GM23338 (cell line): ENCODE data around the gene EPAS1. TPM values are rescaled to one million over a fixed set of nuclear protein-coding genes. Genes with fewer than 3 reads are reported as not detected.

Experiments used
- ATAC-seq: fragments of 200-7000 bp; cut with Tn5 transposase; 3 replicates; pipeline ENCODE4 v1.9.1; 2020
- DNase-seq: peaks from one replicate; pipeline ENCODE4 v3.0.0-alpha.2; 2015; ENCODE audit warnings: low spot score
- H2AFZ ChIP-seq: fragments of 200-600 bp; sonication (generic); 2 replicates; pipeline ENCODE4 v1.8.0; 2016; ENCODE audit warnings: antibody characterized with exemption, mild to moderate bottlenecking, moderate library complexity
- H3F3A ChIP-seq: fragments of 200-600 bp; sonication (generic); replicated peaks from 2 replicates; pipeline ENCODE4 v1.8.0; 2017; ENCODE audit warnings: antibody characterized with exemption, mixed run types, low read depth
- H3K27ac ChIP-seq: fragments of 200-600 bp; sonication (generic); 2 replicates; pipeline ENCODE4 v1.6.1; 2016; ENCODE audit warnings: low read depth
- H3K27me3 ChIP-seq: fragments of 200-600 bp; sonication (generic); 2 replicates; pipeline ENCODE4 v1.8.0; 2016; ENCODE audit warnings: mild to moderate bottlenecking, mixed run types, moderate library complexity; ENCODE audit not compliant: insufficient read depth
- H3K36me3 ChIP-seq: fragments of 200-600 bp; sonication (generic); 2 replicates; pipeline ENCODE4 v1.8.0; 2016; ENCODE audit warnings: mild to moderate bottlenecking; ENCODE audit not compliant: insufficient read depth
- H3K4me1 ChIP-seq: fragments of 200-600 bp; sonication (generic); 2 replicates; pipeline ENCODE4 v1.8.0; 2016; ENCODE audit warnings: mild to moderate bottlenecking, moderate library complexity; ENCODE audit not compliant: insufficient read depth
- H3K4me2 ChIP-seq: fragments of 200-600 bp; sonication (generic); 2 replicates; pipeline ENCODE4 v1.7.1; 2017; ENCODE audit warnings: mixed run types
- H3K4me3 ChIP-seq: fragments of 200-600 bp; sonication (generic); 2 replicates; pipeline ENCODE4 v1.6.1; 2016; ENCODE audit warnings: mixed run types
- H3K79me2 ChIP-seq: fragments of 200-600 bp; sonication (generic); replicated peaks from 2 replicates; pipeline ENCODE4 v1.8.0; 2017; ENCODE audit warnings: mild to moderate bottlenecking; ENCODE audit not compliant: insufficient read depth
- H3K9me2 ChIP-seq: fragments of 200-600 bp; sonication (generic); 2 replicates; pipeline ENCODE4 v1.8.0; 2017; ENCODE audit not compliant: insufficient read depth
- H4K20me1 ChIP-seq: fragments of 200-600 bp; sonication (generic); replicated peaks from 2 replicates; pipeline ENCODE4 v1.8.0; 2017; ENCODE audit warnings: mild to moderate bottlenecking; ENCODE audit not compliant: insufficient read depth
- H3K27ac Mint-ChIP-seq: 2 replicates; pipeline ENCODE4 v1.8.0; 2020; ENCODE audit warnings: inconsistent platforms, mild to moderate bottlenecking, moderate library complexity, mixed read lengths
- H3K27me3 Mint-ChIP-seq: 3 replicates; pipeline ENCODE4 v1.8.0; 2022; ENCODE audit warnings: low read depth, mild to moderate bottlenecking, moderate library complexity, mixed read lengths, inconsistent platforms; ENCODE audit not compliant: insufficient read depth, poor library complexity
- H3K36me3 Mint-ChIP-seq: 3 replicates; pipeline ENCODE4 v1.8.0; 2021; ENCODE audit warnings: low read depth, mild to moderate bottlenecking, inconsistent platforms, moderate library complexity, mixed read lengths
- H3K4me1 Mint-ChIP-seq: 3 replicates; pipeline ENCODE4 v1.8.0; 2020; ENCODE audit warnings: mild to moderate bottlenecking, inconsistent platforms, mixed read lengths
- H3K4me3 Mint-ChIP-seq: 3 replicates; pipeline ENCODE4 v1.8.0; 2021; ENCODE audit warnings: moderate library complexity, mild to moderate bottlenecking, inconsistent platforms, mixed read lengths
- H3K9me3 Mint-ChIP-seq: 3 replicates; pipeline ENCODE4 v1.8.0; 2020; ENCODE audit warnings: moderate library complexity, mild to moderate bottlenecking, inconsistent platforms, mixed read lengths
- CREB1 ChIP-seq: fragments of 250-450 bp; sonication (Bioruptor Pico); IDR thresholded peaks from 2 replicates; pipeline ENCODE4 v1.5.0; 2020; ENCODE audit warnings: low read depth, mild to moderate bottlenecking, moderate library complexity
- CTCF ChIP-seq, 2 experiments: fragments of 200-600 bp in 1 of 2; sonication (generic) in 1 of 2; conservative IDR thresholded peaks; 2 replicates each; pipeline versions ENCODE4 v1.5.1 to v1.6.1; 2016 to 2017; ENCODE audit warnings: antibody characterized with exemption in 2 of 2, low read depth in 2 of 2, mild to moderate bottlenecking in 2 of 2, moderate library complexity in 1 of 2
- ETS1 ChIP-seq: IDR thresholded peaks from 2 replicates; pipeline ENCODE4 v1.6.1; 2016; ENCODE audit warnings: antibody characterized with exemption
- EZH2 ChIP-seq: fragments of 200-600 bp; sonication (generic); IDR thresholded peaks from one replicate; pipeline ENCODE4 v1.8.0; 2017; ENCODE audit warnings: antibody characterized with exemption, mild to moderate bottlenecking, low read depth; ENCODE audit not compliant: unreplicated experiment
- EZH2phosphoT487 ChIP-seq: fragments of 200-600 bp; sonication (generic); IDR thresholded peaks from one replicate; pipeline ENCODE4 v1.8.1; 2018; ENCODE audit warnings: antibody characterized with exemption; ENCODE audit not compliant: unreplicated experiment
- JUNB ChIP-seq: IDR thresholded peaks from one replicate; pipeline ENCODE4 v1.6.1; 2016; ENCODE audit warnings: antibody characterized with exemption; ENCODE audit not compliant: unreplicated experiment
- NANOG ChIP-seq: IDR thresholded peaks from 2 replicates; pipeline ENCODE4 v1.6.1; 2016; ENCODE audit warnings: antibody characterized with exemption, borderline replicate concordance
- POLR2AphosphoS5 ChIP-seq: IDR thresholded peaks from 2 replicates; pipeline ENCODE4 v1.6.1; 2016; ENCODE audit warnings: antibody characterized with exemption, low read depth
- REST ChIP-seq: IDR thresholded peaks from one replicate; pipeline ENCODE4 v1.6.1; 2018; ENCODE audit warnings: antibody characterized with exemption; ENCODE audit not compliant: unreplicated experiment
- STAT1 ChIP-seq: IDR thresholded peaks from one replicate; pipeline ENCODE4 v1.6.1; 2016; ENCODE audit warnings: antibody characterized with exemption; ENCODE audit not compliant: unreplicated experiment
- ZNF114 ChIP-seq: fragments of 250-450 bp; sonication (Bioruptor Pico); IDR thresholded peaks from 2 replicates; pipeline ENCODE4 v1.5.0; 2020; ENCODE audit warnings: mild to moderate bottlenecking, moderate library complexity
- ZNF331 ChIP-seq: fragments of 250-450 bp; sonication (Bioruptor Pico); IDR thresholded peaks from 2 replicates; pipeline ENCODE4 v1.5.0; 2020; ENCODE audit warnings: low read depth, mild to moderate bottlenecking, moderate library complexity
- polyA plus RNA-seq: library from polyadenylated mRNA; unstranded; fragments of >200 nt; fragmentation: Nextera tagmentation; extraction: Ambion mirVana; gene quantifications from 2 replicates; pipeline ENCODE4 v1.2.1, GENCODE V29; 2016
- total RNA-seq: library from RNA; depleted of rRNA; stranded (reverse); fragments of >200 nt; shearing (Covaris generic); gene quantifications from 2 replicates; pipeline ENCODE4 v1.2.3, GENCODE V29; 2014
- TF ChIP-seq, protein P1 (sequence below): fragments of 250-450 bp; sonication (Bioruptor Pico); IDR thresholded peaks from 2 replicates; pipeline ENCODE4 v1.5.0; 2020; ENCODE audit warnings: mild to moderate bottlenecking, moderate library complexity

The EPAS1 gene
- total and polyA plus RNA-seq, 2 experiments from 2014 or later = 0.68 to 5.4 TPM

- Histone ChIP-seq H3K4me2 (no peak overlapping the region), H3K4me1 (no peaks in the 10 kb centered on the region), H3K9me2 (peaks cover 4% of the 10 kb centered on the region), H3F3A (no peaks in the 10 kb centered on the region), H3K27ac (no peak overlapping the region), H3K36me3 (no peaks in the 10 kb centered on the region), H3K27me3 (no peaks in the 10 kb centered on the region), H3K4me3 (no peak overlapping the region), H2AFZ (no peak overlapping the region), H4K20me1 (no peaks in the 10 kb centered on the region), H3K79me2 (no peaks in the 10 kb centered on the region)
- Mint-ChIP-seq H3K36me3 (no peaks in the 10 kb centered on the region), H3K27ac (no peak overlapping the region), H3K27me3 (peaks cover 6% of the 10 kb centered on the region), H3K4me3 (no peak overlapping the region), H3K9me3 (no peaks in the 10 kb centered on the region), H3K4me1 (no peaks in the 10 kb centered on the region; the same call in 2 of the 3 replicates)
- no peak for DNase-seq
- ATAC-seq = no peak
- TF ChIP-seq REST = no peak
- no peak for TF ChIP-seq ZNF331 (CRISPR knock-in tag)
- no peak for TF ChIP-seq CREB1 (CRISPR knock-in tag)
- no peak for TF ChIP-seq CTCF (conservative IDR thresholded peaks at IDR 0.05; ENCODE audit: low read depth in 2 of 2)
- TF ChIP-seq ZNF114 = no peak
- no peak for TF ChIP-seq ETS1
- no peak for TF ChIP-seq JUNB
- TF ChIP-seq STAT1 = no peak
- TF ChIP-seq EZH2 = no peak
- TF ChIP-seq NANOG = no peak
- TF ChIP-seq, protein P1, sequence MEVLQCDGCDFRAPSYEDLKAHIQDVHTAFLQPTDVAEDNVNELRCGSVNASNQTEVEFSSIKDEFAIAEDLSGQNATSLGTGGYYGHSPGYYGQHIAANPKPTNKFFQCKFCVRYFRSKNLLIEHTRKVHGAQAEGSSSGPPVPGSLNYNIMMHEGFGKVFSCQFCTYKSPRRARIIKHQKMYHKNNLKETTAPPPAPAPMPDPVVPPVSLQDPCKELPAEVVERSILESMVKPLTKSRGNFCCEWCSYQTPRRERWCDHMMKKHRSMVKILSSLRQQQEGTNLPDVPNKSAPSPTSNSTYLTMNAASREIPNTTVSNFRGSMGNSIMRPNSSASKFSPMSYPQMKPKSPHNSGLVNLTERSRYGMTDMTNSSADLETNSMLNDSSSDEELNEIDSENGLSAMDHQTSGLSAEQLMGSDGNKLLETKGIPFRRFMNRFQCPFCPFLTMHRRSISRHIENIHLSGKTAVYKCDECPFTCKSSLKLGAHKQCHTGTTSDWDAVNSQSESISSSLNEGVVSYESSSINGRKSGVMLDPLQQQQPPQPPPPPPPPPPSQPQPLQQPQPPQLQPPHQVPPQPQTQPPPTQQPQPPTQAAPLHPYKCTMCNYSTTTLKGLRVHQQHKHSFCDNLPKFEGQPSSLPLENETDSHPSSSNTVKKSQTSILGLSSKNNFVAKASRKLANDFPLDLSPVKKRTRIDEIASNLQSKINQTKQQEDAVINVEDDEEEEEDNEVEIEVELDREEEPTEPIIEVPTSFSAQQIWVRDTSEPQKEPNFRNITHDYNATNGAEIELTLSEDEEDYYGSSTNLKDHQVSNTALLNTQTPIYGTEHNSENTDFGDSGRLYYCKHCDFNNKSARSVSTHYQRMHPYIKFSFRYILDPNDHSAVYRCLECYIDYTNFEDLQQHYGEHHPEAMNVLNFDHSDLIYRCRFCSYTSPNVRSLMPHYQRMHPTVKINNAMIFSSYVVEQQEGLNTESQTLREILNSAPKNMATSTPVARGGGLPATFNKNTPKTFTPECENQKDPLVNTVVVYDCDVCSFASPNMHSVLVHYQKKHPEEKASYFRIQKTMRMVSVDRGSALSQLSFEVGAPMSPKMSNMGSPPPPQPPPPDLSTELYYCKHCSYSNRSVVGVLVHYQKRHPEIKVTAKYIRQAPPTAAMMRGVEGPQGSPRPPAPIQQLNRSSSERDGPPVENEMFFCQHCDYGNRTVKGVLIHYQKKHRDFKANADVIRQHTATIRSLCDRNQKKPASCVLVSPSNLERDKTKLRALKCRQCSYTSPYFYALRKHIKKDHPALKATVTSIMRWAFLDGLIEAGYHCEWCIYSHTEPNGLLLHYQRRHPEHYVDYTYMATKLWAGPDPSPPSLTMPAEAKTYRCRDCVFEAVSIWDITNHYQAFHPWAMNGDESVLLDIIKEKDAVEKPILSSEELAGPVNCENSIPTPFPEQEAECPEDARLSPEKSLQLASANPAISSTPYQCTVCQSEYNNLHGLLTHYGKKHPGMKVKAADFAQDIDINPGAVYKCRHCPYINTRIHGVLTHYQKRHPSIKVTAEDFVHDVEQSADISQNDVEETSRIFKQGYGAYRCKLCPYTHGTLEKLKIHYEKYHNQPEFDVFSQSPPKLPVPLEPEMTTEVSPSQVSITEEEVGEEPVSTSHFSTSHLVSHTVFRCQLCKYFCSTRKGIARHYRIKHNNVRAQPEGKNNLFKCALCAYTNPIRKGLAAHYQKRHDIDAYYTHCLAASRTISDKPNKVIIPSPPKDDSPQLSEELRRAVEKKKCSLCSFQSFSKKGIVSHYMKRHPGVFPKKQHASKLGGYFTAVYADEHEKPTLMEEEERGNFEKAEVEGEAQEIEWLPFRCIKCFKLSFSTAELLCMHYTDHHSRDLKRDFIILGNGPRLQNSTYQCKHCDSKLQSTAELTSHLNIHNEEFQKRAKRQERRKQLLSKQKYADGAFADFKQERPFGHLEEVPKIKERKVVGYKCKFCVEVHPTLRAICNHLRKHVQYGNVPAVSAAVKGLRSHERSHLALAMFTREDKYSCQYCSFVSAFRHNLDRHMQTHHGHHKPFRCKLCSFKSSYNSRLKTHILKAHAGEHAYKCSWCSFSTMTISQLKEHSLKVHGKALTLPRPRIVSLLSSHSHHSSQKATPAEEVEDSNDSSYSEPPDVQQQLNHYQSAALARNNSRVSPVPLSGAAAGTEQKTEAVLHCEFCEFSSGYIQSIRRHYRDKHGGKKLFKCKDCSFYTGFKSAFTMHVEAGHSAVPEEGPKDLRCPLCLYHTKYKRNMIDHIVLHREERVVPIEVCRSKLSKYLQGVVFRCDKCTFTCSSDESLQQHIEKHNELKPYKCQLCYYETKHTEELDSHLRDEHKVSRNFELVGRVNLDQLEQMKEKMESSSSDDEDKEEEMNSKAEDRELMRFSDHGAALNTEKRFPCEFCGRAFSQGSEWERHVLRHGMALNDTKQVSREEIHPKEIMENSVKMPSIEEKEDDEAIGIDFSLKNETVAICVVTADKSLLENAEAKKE = no peak
- TF ChIP-seq POLR2AphosphoS5 = no peak
- TF ChIP-seq EZH2phosphoT487 = no peak
These were observed 17.0 kb downstream of the EPAS1 start for GRCh38 chr2:46314065-46314835.
